GM18499 (cell line): ENCODE measurements around the gene EVX2.

ENCODE experiments used
- ATAC-seq: cut with Tn5 transposase; IDR thresholded peaks from one replicate; pipeline ENCODE4 v1.9.1; 2021; ENCODE audit warnings: moderate number of reproducible peaks; ENCODE audit not compliant: insufficient read depth, unreplicated experiment

Gene EVX2

DNA sequence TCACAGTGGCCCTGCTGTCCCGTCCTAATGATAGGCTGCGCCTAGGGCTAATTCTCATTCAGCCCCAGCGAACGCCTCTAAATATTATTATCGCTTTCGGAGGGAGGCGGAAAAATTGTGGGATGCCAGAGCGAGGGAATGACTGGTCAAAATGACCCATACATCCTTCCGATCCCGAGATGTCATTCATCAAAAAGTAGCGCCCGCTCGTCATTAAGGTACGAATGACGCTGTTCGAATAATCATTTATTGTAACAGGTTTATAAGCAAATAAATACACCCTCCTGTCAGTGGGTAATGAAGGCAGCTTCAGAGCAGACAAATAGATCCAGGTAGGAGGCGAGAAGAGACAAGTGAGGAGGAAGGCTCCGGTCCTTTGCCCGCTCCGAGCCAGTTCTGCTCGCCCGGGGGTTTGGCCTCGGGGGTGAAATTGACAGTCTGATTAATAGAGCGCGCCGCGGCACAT is at the start of gene EVX2:
Gene EVX2, minus strand, starts transcription at position 167 of the 466 bp plus-strand sequence. CDS start 186 bp downstream, outside the sequence.
- no peak for ATAC-seq

GRCh38 chr2:176133389-176133788 is 49.6 kb upstream of the EVX2 start:
- no peak for ATAC-seq

DNA sequence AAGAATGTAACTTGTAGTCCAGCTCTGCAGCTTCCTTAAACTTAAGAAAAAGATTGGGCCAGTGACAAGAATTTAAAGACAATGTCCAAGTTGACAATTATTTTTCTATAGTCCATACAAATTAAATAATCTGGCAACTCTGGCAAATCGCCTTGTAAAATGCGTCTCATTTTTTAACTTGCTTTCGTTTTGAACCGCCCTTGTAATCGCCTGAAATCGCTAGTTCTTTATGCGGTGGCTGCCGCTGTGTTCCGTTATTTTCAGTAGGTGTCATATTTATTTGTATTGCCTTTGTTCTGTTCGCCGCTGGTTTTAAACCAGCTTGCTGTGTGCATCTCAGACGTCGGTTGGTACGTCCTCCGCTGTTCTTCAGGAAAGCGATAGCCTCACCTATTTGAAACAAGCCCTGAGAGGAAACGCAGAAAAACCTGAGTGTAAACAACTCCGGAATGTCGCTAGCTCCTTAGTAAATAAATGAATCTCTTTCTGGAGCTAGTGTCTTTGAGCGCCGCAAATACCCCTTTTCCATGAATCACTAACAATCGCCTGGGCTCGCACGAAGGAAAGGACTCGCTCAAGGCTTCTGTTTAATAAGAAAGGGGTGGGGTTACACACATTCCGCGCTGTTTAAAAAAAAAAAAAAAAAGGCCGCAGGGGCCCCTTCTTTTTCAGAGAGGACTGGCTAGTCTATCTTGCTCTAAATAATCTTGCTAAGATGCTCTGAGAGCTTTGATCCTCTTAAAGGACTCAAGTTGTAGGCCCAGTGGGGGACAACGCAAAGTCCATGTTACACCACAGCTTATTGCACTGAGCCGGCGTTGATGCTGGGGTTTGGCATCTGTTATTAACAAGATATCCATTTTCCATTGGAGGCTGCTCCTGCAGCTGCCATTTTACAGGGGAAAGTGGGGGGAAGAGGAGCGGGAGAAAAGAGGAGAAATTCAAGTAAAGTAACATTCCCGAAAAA is 48.7 kb upstream of the EVX2 start:
- no peak for ATAC-seq

- no peak for ATAC-seq
These were observed 48.0 kb upstream of the EVX2 start for GRCh38 chr2:176131848-176132158.

DNA sequence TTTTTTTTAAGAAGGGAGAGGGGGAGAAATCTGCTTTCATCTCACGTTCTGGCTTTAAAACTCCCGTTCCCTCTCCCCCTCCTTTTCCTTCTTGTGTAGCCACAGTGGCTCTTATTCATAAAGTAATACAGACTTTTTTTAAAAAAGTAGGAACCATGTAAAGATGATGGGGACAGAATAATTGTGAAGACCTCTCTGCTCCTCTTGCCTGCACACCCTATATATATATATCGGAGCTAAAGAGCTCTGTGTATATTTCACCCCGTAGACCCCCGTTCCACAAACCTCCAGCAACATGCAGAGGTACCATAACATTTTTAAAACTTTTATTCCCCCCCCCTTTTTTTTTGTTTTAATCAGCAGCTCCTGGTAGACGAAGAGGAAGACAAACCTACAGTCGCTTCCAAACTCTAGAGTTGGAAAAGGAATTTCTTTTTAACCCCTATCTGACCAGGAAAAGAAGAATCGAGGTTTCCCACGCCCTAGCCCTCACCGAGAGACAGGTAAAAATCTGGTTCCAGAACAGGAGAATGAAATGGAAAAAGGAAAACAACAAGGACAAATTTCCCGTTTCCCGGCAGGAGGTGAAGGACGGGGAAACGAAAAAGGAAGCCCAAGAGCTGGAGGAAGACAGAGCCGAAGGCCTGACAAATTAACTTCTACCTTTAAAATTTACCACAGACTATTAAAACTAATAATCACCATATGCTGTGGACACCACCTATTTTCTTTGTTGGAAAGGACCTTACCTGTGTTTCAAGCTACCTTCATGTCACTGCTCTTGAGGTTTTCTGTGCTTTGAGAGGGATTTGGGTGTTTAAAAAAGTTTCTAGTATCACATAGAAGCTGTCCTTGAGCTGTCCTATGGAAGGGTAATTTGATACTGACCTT is 47.4 kb upstream of the EVX2 start:
- no peak for ATAC-seq

- no peak for ATAC-seq
These were observed 46.6 kb upstream of the EVX2 start for GRCh38 chr2:176130147-176130956.

DNA sequence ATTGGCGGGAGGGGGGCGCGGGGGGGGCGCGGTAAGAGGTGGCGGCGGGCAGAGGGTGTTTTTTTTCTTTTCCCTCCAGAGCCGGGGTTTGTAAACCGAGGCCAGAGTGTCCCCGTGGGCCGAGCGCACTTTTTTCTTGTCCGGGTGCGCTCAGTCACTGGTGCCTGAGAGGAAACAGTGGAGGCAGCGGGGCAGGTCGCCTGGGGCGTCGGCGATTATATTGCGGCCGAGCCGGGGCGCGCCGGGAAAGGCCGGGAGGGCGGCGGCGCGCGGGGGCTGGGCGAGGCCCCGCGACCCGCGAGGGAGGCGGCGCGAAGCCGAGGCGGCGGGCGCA is 46.0 kb upstream of the EVX2 start:
- ATAC-seq, result no peak

DNA sequence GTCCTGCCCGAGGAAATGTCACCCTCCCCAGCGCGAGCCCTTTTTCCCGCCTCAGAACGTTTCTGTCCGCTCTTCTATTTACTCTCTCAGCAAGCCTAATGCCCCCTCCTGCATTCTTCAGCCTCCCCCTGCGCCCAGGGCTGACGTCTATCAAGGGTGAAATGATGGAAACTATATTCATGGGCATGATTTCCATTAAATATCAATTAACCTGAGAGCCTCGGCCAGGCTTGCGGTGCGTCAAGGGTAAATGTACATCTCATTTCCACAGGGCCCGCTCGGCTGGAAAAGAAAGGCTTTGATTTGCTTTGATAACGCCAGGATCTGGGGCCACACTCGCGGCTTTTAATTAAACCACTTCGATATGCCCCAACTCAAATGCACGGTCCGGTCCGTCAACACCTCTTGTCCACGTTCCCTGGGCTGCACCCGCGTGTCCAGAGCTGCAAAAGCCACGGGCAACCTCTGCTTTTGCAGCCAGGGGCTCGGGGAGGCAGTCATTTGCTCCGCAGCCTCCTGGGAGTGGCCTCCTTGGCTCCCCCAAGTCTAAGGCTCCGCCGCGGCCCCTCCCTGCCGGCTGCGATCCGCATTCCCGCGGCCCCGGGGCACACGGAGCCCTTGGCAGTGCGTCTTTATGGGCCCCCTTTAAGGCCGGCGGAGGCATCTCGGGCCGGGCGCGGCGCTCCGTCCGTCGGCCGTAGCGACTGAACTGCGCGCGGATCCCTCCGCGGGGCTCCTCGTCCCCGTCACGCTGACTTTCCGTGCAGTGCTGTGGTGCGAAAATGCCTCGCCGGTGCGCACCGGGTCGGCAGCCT is 45.4 kb upstream of the EVX2 start, which contains the start of gene HOXD8:
Gene HOXD8, plus strand, starts transcription at position 724 of the 815 bp plus-strand sequence. CDS start 662 bp downstream, outside the sequence.
- no peak for ATAC-seq

DNA sequence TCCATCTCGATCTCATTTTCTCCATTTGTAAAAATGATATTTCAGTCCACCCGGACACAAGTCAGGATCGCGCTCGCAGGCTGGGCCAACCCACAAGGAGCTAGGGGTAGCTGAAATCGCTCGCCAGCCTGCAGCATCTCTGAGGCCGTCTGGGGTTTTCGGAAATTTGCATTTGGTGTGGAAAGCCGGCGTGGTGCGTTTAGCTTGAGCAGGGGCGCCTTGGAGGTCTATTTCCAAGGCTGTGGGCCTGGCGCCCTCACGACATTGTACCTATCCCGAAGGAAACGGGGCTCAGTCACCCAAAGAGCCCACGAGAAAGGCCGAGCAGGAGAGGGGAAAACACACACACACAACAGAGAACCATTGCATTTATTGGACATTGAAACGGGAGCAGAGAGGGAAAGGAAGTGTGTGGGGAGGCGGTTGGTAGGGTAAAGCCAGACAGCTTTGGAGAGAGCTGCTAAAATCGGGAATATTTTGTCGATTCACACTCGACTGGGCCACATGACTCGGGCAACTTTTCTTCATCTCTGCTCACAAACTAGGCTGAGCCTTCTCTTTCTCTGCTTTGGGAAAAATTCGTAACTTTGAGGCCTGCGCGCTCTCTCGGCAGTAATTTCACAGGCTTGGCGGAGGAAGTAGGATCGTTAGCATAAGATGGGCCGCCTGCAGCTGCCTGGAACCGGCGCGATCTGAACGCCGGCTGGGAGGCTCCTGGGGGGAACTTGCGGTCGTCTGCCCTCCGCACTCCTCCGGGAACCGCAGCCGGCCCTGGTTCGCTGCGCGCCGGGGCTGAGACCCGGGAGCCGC is 44.6 kb upstream of the EVX2 start:
- no peak for ATAC-seq

GRCh38 chr2:176127774-176128072 is 44.0 kb upstream of the EVX2 start:
- ATAC-seq, result no peak

DNA sequence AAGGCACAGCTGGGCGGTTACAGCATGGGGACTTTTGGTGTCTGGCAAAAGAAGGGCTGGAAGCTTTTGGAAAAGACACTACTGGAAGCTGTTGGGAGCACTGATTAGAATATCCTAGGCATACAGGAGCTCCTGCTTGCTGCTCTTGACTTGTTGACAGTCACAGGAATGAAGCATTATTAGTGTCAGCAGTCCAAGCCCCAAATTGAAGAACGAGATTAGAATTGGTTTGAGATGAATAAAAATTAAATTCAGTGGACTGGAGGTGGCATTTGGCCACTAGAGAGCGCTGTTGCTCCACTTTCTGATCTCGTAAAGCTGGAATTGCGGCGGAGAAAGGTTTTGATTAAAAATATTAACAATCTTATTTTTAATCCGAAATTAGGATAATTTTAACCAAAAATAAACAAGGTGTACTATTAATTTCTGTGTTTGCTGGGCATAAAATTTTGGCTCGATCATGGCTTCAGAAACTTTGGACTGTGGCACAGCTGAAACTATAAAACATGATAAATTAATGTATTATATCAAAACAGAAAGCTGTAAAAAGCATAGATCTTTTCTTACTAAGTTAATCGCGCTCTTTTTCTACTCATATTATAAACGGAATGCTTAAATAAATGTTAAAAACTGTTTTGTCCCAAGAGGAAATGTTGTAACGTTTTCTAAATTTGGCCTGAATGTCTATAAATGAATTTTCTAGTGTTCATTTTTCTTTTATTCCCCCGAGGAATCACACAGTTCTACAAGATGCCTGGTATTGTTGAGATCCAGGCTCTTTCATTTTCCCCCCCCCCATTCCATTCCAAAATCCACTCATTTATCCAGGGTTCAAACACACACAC is 43.4 kb upstream of the EVX2 start:
- ATAC-seq, result no peak

DNA sequence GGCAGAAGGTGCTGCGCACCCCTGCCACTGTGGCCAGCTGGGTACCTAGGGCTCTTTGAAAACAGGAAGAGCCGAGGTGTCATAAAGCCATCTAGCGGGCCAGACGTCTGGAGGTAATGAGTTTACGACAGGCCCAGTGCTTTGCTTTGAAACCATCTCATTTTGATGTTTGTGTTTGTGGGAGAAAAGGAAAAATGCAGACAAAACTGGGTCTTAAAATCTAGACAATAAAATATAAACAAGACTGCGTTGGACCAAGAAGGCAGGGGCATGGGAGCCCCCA is 42.0 kb upstream of the EVX2 start:
- ATAC-seq, result no peak

GRCh38 chr2:176124947-176125771 is 41.4 kb upstream of the EVX2 start:
- no peak for ATAC-seq

DNA sequence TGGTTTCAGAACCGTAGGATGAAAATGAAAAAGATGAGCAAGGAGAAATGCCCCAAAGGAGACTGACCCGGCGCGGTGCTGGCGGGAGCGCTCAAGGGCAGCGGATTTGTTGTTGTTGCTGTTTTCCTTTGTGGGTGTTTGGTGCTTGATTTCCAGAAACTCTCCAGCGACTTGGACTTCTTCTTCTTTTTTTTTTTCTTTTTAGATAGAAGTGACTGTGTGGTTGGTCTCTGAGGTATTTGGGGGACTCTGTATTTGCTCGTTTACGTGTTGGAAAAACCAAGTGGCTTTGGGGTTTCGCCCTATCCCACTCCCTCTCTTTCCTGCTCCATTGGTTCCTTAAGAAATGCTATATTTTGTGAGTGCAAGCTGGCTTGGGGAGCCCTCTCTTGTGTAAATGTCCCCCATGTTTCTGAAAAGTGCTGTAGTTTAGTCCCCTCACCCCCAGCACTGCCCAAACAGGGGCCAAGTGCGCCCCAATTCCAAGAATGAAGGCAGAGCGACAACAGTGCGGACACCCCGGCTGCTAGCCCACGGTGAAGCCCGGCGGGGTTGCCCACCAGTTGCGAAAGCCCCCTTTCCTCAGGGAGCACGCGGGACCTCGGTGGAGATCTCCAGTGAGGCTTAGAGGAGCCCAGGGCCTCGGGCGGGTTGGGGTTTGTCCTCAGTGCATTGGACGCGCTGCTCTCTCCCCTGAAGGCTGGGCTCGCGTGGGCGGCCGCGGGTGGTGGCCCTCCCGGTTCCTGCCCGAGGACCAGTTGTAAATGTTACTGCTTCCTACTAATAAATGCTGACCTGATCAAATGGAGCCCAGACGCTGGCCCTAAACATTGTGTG is 40.6 kb upstream of the EVX2 start:
- ATAC-seq, result no peak

- ATAC-seq, result no peak
These were observed 39.8 kb upstream of the EVX2 start for GRCh38 chr2:176123411-176124109.
